ENCODE measurements around the gene MAML3.

DNA sequence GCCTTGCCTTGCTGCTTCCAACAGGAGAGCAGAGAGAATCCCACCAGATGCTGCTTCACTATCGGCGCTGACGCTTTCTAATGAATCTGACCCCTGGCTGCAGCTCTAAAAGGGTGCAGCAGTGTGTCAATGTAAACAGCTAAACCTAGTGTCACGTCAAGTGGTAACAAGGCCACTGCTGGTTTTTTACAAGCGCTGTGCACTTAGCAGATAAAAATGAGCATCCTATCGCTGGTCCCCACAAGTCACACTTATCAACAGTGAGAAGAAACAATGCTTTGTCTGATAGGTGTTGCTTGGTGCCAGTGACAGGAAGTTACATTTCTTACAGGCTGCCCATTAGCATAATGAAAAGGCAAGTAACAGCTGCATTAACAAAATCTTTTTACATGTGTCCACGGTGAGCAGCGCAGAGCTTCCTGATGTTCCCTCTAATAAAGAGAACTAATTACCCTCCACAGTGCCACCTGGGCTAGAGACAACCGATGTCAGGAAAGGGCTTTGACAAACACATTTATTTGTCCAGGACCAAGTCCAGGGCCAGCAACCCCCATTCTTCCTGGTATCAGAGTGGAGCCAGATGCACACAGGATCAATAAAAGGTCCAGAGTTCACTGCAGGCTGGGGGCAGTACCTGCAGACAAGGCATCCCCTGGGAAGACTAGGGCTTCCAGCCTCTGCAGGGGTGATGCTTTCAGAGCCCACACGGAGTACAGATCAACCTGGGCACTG, 312.4 kb downstream of the MAML3 start:
- TF ChIP-seq, protein P1, sequence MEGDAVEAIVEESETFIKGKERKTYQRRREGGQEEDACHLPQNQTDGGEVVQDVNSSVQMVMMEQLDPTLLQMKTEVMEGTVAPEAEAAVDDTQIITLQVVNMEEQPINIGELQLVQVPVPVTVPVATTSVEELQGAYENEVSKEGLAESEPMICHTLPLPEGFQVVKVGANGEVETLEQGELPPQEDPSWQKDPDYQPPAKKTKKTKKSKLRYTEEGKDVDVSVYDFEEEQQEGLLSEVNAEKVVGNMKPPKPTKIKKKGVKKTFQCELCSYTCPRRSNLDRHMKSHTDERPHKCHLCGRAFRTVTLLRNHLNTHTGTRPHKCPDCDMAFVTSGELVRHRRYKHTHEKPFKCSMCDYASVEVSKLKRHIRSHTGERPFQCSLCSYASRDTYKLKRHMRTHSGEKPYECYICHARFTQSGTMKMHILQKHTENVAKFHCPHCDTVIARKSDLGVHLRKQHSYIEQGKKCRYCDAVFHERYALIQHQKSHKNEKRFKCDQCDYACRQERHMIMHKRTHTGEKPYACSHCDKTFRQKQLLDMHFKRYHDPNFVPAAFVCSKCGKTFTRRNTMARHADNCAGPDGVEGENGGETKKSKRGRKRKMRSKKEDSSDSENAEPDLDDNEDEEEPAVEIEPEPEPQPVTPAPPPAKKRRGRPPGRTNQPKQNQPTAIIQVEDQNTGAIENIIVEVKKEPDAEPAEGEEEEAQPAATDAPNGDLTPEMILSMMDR (IDR thresholded peaks at IDR 0.05; ENCODE audit: low read length) = no peak
- no peak for TF ChIP-seq EZH2 (IDR thresholded peaks at IDR 0.05; ENCODE audit: borderline replicate concordance, low read length)
